Activated naive CD4-positive, alpha-beta T cell treated with anti-CD3 and anti-CD28 coated beads for 36 hours (primary cell): Measurements from ENCODE around the gene MSMP. TPM values are rescaled to one million over a fixed set of nuclear protein-coding genes. Genes with fewer than 3 reads are reported as not detected.

Source experiments
- CTCF ChIA-PET: fragments of 350-600 bp; sonication (Branson Sonifier 250); formaldehyde crosslinking; loops from one replicate; lab custom pipeline; 2021; ENCODE audit warnings: antibody characterized with exemption; lab: Charles Lee
- DNase-seq: peaks from one replicate; pipeline ENCODE4 v3.0.0-alpha.2; 2020
- H3K27ac Mint-ChIP-seq: one replicate; pipeline ENCODE4 v1.8.0; 2021; ENCODE audit warnings: mild to moderate bottlenecking, mixed read lengths
- H3K27me3 Mint-ChIP-seq: one replicate; pipeline ENCODE4 v1.8.0; 2021; ENCODE audit warnings: low read depth, mixed read lengths
- H3K36me3 Mint-ChIP-seq: one replicate; pipeline ENCODE4 v1.8.0; 2021; ENCODE audit warnings: low read depth, mixed read lengths
- H3K4me1 Mint-ChIP-seq: one replicate; pipeline ENCODE4 v1.8.0; 2021; ENCODE audit warnings: low read depth, mixed read lengths
- H3K4me3 Mint-ChIP-seq: one replicate; pipeline ENCODE4 v1.8.0; 2021; ENCODE audit warnings: mild to moderate bottlenecking, moderate library complexity, mixed read lengths
- H3K9me3 Mint-ChIP-seq: one replicate; pipeline ENCODE4 v1.8.0; 2021; ENCODE audit warnings: mixed read lengths
- intact Hi-C: fragments of 100-400 bp; cut with micrococcal nuclease; formaldehyde crosslinking; loops from one replicate; pipeline ENCODE4 v1.15.1; 2023
- total RNA-seq, 2 experiments: library from RNA; stranded (reverse); gene quantifications; one replicate each; pipeline ENCODE4 v1.2.3, GENCODE V29; 2021

MSMP gene
- total RNA-seq, 2 experiments from 2014 or later: 0.45 TPM; not detected in 1

- peaks cover 4% of the 10 kb centered on the region for H3K36me3 Mint-ChIP-seq
- H3K4me3 Mint-ChIP-seq: no peak overlapping the region
- peaks cover 13% of the 10 kb centered on the region for H3K4me1 Mint-ChIP-seq
- H3K9me3 Mint-ChIP-seq: no peaks in the 10 kb centered on the region
- no peak overlapping the region for H3K27ac Mint-ChIP-seq
- CTCF ChIA-PET: interaction anchor here (0.6 to 1.0 kb wide), 3 partner anchors 19 to 146 kb away, joined by 3 to 4 read pairs (median 3); no protein-coding TSS in a partner anchor
- H3K27me3 Mint-ChIP-seq: no peaks in the 10 kb centered on the region
- no peak for DNase-seq
- intact Hi-C loops: no loop called here
Measured at GRCh38 chr9:35767458-35767857, 13.4 kb upstream of the MSMP start.

- no peak for DNase-seq
- Mint-ChIP-seq H3K27ac (no peak overlapping the region), H3K36me3 (peaks cover 4% of the 10 kb centered on the region), H3K4me3 (no peak overlapping the region), H3K9me3 (no peaks in the 10 kb centered on the region), H3K4me1 (peaks cover 15% of the 10 kb centered on the region), H3K27me3 (no peaks in the 10 kb centered on the region)
- intact Hi-C loops: no loop called here
- CTCF ChIA-PET: interaction anchor here (1.0 kb wide), 1 partner anchor 23 kb away, joined by 4 read pairs; no protein-coding TSS in a partner anchor
Measured at GRCh38 chr9:35766997-35767396, 12.9 kb upstream of the MSMP start.

- no peak for DNase-seq
- Mint-ChIP-seq H3K27me3 (no peaks in the 10 kb centered on the region), H3K4me3 (no peak overlapping the region), H3K36me3 (peaks cover 8% of the 10 kb centered on the region), H3K27ac (no peak overlapping the region), H3K4me1 (peaks cover 26% of the 10 kb centered on the region), H3K9me3 (no peaks in the 10 kb centered on the region)
- intact Hi-C loops: no loop called here
- CTCF ChIA-PET: interaction anchor here (0.9 to 2.3 kb wide), 3 partner anchors 27 to 62 kb away, joined by 3 to 6 read pairs (median 3); no protein-coding TSS in a partner anchor
Measured at GRCh38 chr9:35763803-35764202, 9.7 kb upstream of the MSMP start.

- H3K27me3 Mint-ChIP-seq: no peaks in the 10 kb centered on the region
- intact Hi-C loops: no loop called here
- CTCF ChIA-PET: interaction anchor here (0.5 to 2.3 kb wide), 8 partner anchors 12 to 303 kb away, joined by 3 to 6 read pairs (median 3); no protein-coding TSS in a partner anchor
- H3K4me3 Mint-ChIP-seq: no peak overlapping the region
- H3K36me3 Mint-ChIP-seq: peaks cover 8% of the 10 kb centered on the region
- peaks cover 28% of the 10 kb centered on the region for H3K4me1 Mint-ChIP-seq
- no peaks in the 10 kb centered on the region for H3K9me3 Mint-ChIP-seq
- no peak overlapping the region for H3K27ac Mint-ChIP-seq
- no peak for DNase-seq
Measured at GRCh38 chr9:35763181-35763580, 9.1 kb upstream of the MSMP start.

GRCh38 chr9:35760651-35761050 lies 6.6 kb upstream of the MSMP start:
- Mint-ChIP-seq H3K36me3 (peaks cover 8% of the 10 kb centered on the region), H3K4me1 (peaks cover 39% of the 10 kb centered on the region), H3K9me3 (no peaks in the 10 kb centered on the region), H3K4me3 (no peak overlapping the region), H3K27me3 (no peaks in the 10 kb centered on the region), H3K27ac (no peak overlapping the region)
- DNase-seq: no peak
- intact Hi-C loops: no loop called here
- CTCF ChIA-PET: interaction anchor here (0.9 to 1.8 kb wide), 5 partner anchors 8 to 30 kb away, joined by 3 to 5 read pairs (median 3); partner anchors contain the start of gene RGP1

- H3K4me3 Mint-ChIP-seq: no peak overlapping the region
- no peaks in the 10 kb centered on the region for H3K27me3 Mint-ChIP-seq
- no peak for DNase-seq
- CTCF ChIA-PET: interaction anchor here (0.6 to 1.8 kb wide), 4 partner anchors 9 to 66 kb away, joined by 3 to 5 read pairs (median 4); no protein-coding TSS in a partner anchor
- intact Hi-C loops: no loop called here
- H3K36me3 Mint-ChIP-seq: peaks cover 8% of the 10 kb centered on the region
- H3K4me1 Mint-ChIP-seq: peaks cover 39% of the 10 kb centered on the region
- H3K9me3 Mint-ChIP-seq: no peaks in the 10 kb centered on the region
- no peak overlapping the region for H3K27ac Mint-ChIP-seq
Measured at GRCh38 chr9:35759795-35760194, 5.7 kb upstream of the MSMP start.

GRCh38 chr9:35758475-35759050 lies 4.5 kb upstream of the MSMP start:
- intact Hi-C loops: no loop called here
- peaks cover 39% of the 10 kb centered on the region for H3K4me1 Mint-ChIP-seq
- H3K9me3 Mint-ChIP-seq: no peaks in the 10 kb centered on the region
- CTCF ChIA-PET: interaction anchor here (1.2 kb wide), 1 partner anchor 67 kb away, joined by 3 read pairs; no protein-coding TSS in a partner anchor
- no peaks in the 10 kb centered on the region for H3K27me3 Mint-ChIP-seq
- no peak for DNase-seq
- peaks cover 9% of the 10 kb centered on the region for H3K36me3 Mint-ChIP-seq
- H3K27ac Mint-ChIP-seq: peak overlapping the region; percentile 0
- H3K4me3 Mint-ChIP-seq: peak overlapping the region; percentile 59

- no peak for DNase-seq
- intact Hi-C loops: loop anchor here (2.0 kb wide), 2 partner anchors 57 to 71 kb away; partner anchors contain the start of genes FAM221B, HINT2 and TMEM8B
- Mint-ChIP-seq H3K4me1 (peaks cover 37% of the 10 kb centered on the region), H3K27ac (peak overlapping the region; percentile 20), H3K4me3 (peak overlapping the region; percentile 94), H3K27me3 (no peaks in the 10 kb centered on the region), H3K36me3 (peaks cover 7% of the 10 kb centered on the region), H3K9me3 (no peaks in the 10 kb centered on the region)
- CTCF ChIA-PET: interaction anchor here (1.7 kb wide), 1 partner anchor 32 kb away, joined by 7 read pairs; no protein-coding TSS in a partner anchor
Measured at GRCh38 chr9:35757892-35758275, 3.8 kb upstream of the MSMP start.

GRCh38 chr9:35757226-35757891 lies 3.3 kb upstream of the MSMP start:
- Mint-ChIP-seq H3K9me3 (no peaks in the 10 kb centered on the region), H3K4me1 (peaks cover 37% of the 10 kb centered on the region), H3K27me3 (no peaks in the 10 kb centered on the region), H3K27ac (peak overlapping the region; percentile 95), H3K4me3 (peak overlapping the region; percentile 94), H3K36me3 (peaks cover 9% of the 10 kb centered on the region)
- CTCF ChIA-PET: interaction anchor here (0.6 to 3.8 kb wide), 14 partner anchors 10 to 152 kb away, joined by 3 to 32 read pairs (median 4); partner anchors contain the start of genes CREB3, GBA2, RGP1 and TLN1
- peak; percentile 34 for DNase-seq
- intact Hi-C loops: loop anchor here (2.0 kb wide), 2 partner anchors 57 to 71 kb away; partner anchors contain the start of genes FAM221B, HINT2 and TMEM8B

- DNase-seq: peak; percentile 92
- peak overlapping the region; percentile 95 for H3K27ac Mint-ChIP-seq
- H3K36me3 Mint-ChIP-seq: peaks cover 11% of the 10 kb centered on the region
- no peaks in the 10 kb centered on the region for H3K9me3 Mint-ChIP-seq
- no peaks in the 10 kb centered on the region for H3K27me3 Mint-ChIP-seq
- peaks cover 33% of the 10 kb centered on the region for H3K4me1 Mint-ChIP-seq
- peak overlapping the region; percentile 94 for H3K4me3 Mint-ChIP-seq
- CTCF ChIA-PET: interaction anchor here (0.6 to 3.8 kb wide), 17 partner anchors 9 to 151 kb away, joined by 3 to 32 read pairs (median 4); partner anchors contain the start of genes CREB3, GBA2, RGP1 and TLN1
- intact Hi-C loops: loop anchor here (1.0 to 2.0 kb wide), 3 partner anchors 24 to 72 kb away; partner anchors contain the start of genes CREB3, FAM221B, HINT2 and TLN1
Measured at GRCh38 chr9:35756275-35757225, 2.5 kb upstream of the MSMP start.

- no peak for DNase-seq
- H3K27ac Mint-ChIP-seq: no peak overlapping the region
- intact Hi-C loops: no loop called here
- peaks cover 34% of the 10 kb centered on the region for H3K4me1 Mint-ChIP-seq
- H3K9me3 Mint-ChIP-seq: no peaks in the 10 kb centered on the region
- CTCF ChIA-PET: interaction anchor here (0.6 to 3.8 kb wide), 2 partner anchors 20 to 57 kb away, joined by 3 to 32 read pairs; partner anchors contain the start of gene SPAG8
- peaks cover 8% of the 10 kb centered on the region for H3K36me3 Mint-ChIP-seq
- no peak overlapping the region for H3K4me3 Mint-ChIP-seq
- H3K27me3 Mint-ChIP-seq: no peaks in the 10 kb centered on the region
Measured at GRCh38 chr9:35755071-35755470, 995 bp upstream of the MSMP start.
